Natural killer cell (primary cell): ENCODE results near the gene FOXC2. TPM values are rescaled to one million over a fixed set of nuclear protein-coding genes. Genes with fewer than 3 reads are reported as not detected.

Source experiments
- ATAC-seq, 3 donors: fragments of 150-1000 bp in 2 of 3; fragments of 200-7000 bp in 1 of 3; cut with Tn5 transposase; 1 replicate in 1 of 3; 2 replicates in 2 of 3; pipeline ENCODE4 v1.10.0; 2021; ENCODE audit warnings: mild to moderate bottlenecking in 2 of 3, moderate library complexity in 2 of 3
- DNase-seq, 2 donors: peaks; one replicate each; pipeline versions ENCODE4 v3.0.0 to v3.0.0-alpha.2; 2013 to 2021; ENCODE audit warnings: mixed read lengths in 1 of 2
- H3K27ac ChIP-seq: one replicate; pipeline ENCODE4 v1.5.1; 2013; ENCODE audit warnings: mild to moderate bottlenecking, low read length
- H3K27me3 ChIP-seq: one replicate; pipeline ENCODE4 v1.6.1; 2013; ENCODE audit warnings: low read length; ENCODE audit not compliant: control insufficient read depth, insufficient read depth
- H3K36me3 ChIP-seq: one replicate; pipeline ENCODE4 v1.6.1; 2013; ENCODE audit warnings: low read length; ENCODE audit not compliant: control insufficient read depth, insufficient read depth
- H3K4me1 ChIP-seq: one replicate; pipeline ENCODE4 v1.6.1; 2013; ENCODE audit warnings: low read length; ENCODE audit not compliant: control insufficient read depth, insufficient read depth
- H3K4me3 ChIP-seq: one replicate; pipeline ENCODE4 v1.5.1; 2013; ENCODE audit warnings: low read length
- H3K9me3 ChIP-seq: one replicate; pipeline ENCODE4 v1.6.1; 2013; ENCODE audit warnings: low read length; ENCODE audit not compliant: control insufficient read depth, insufficient read depth
- H3K27ac Mint-ChIP-seq, 2 donors: one replicate each; pipeline ENCODE4 v1.8.0; 2022; ENCODE audit warnings: mild to moderate bottlenecking in 2 of 2, mixed read lengths in 2 of 2, moderate library complexity in 1 of 2
- H3K27me3 Mint-ChIP-seq, 2 donors: one replicate each; pipeline ENCODE4 v1.8.0; 2022; ENCODE audit warnings: low read depth in 2 of 2, mixed read lengths in 2 of 2
- H3K36me3 Mint-ChIP-seq: one replicate; pipeline ENCODE4 v1.8.0; 2022; ENCODE audit warnings: mixed read lengths
- H3K4me1 Mint-ChIP-seq, 2 donors: one replicate each; pipeline ENCODE4 v1.8.0; 2022; ENCODE audit warnings: mixed read lengths in 2 of 2
- H3K4me3 Mint-ChIP-seq: one replicate; pipeline ENCODE4 v1.8.0; 2022; ENCODE audit warnings: mild to moderate bottlenecking, moderate library complexity, mixed read lengths
- H3K9me3 Mint-ChIP-seq, 2 donors: one replicate each; pipeline ENCODE4 v1.8.0; 2022; ENCODE audit warnings: mixed read lengths in 2 of 2
- CTCF ChIP-seq: fragments of 200-600 bp; IDR thresholded peaks from one replicate; pipeline ENCODE4 v1.8.0; 2022; ENCODE audit warnings: antibody characterized with exemption
- WGBS: methylation state at CpG from one replicate; pipeline ENCODE4 v1.1.7; 2013; ENCODE audit warnings: missing lambda C conversion rate; ENCODE audit not compliant: insufficient coverage; 5-methylcytosine and 5-hydroxymethylcytosine counted together
- intact Hi-C: fragments of 100-400 bp; cut with micrococcal nuclease; formaldehyde crosslinking; loops from one replicate; pipeline ENCODE4 v1.14.2; 2022
- total RNA-seq, 4 donors: library from RNA; stranded (reverse); fragments of 120-200 nt in 1 of 4; gene quantifications; one replicate each; pipeline versions ENCODE4 v1.2.3 to v1.2.4, GENCODE V29; 2013 to 2022

FOXC2 gene
- total RNA-seq, 3 donors from 2014 or later (not counting 1 experiment from before 2014, with no cell fraction given), result 0.14 TPM; not detected in 2

GRCh38 chr16:86573646-86574508 is 7.2 kb downstream of the FOXC2 start:
- DNase-seq (no peak), ATAC-seq (no peak)
- WGBS, result 61% methylated on average over 13 of the region's 13 CpGs
- Mint-ChIP-seq H3K36me3 (no peaks in the 10 kb centered on the region), H3K27ac (no peak overlapping the region), H3K27me3 (peaks cover 56 to 63% of the 10 kb centered on the region in 2 donors), H3K4me3 (no peak overlapping the region), H3K9me3 (no peaks in the 10 kb centered on the region), H3K4me1 (peaks cover 5 to 10% of the 10 kb centered on the region in 2 donors)
- Histone ChIP-seq H3K4me1 (peaks cover 12% of the 10 kb centered on the region), H3K27ac (no peak overlapping the region), H3K9me3 (no peaks in the 10 kb centered on the region), H3K27me3 (peaks cover 21% of the 10 kb centered on the region), H3K36me3 (no peaks in the 10 kb centered on the region), H3K4me3 (no peak overlapping the region)
- intact Hi-C loops, result no loop called here
- no peak for TF ChIP-seq CTCF

GRCh38 chr16:86574646-86575045 is 8.0 kb downstream of the FOXC2 start:
- no peak for DNase-seq
- Mint-ChIP-seq H3K9me3 (no peaks in the 10 kb centered on the region), H3K36me3 (no peaks in the 10 kb centered on the region), H3K4me3 (no peak overlapping the region), H3K27ac (no peak overlapping the region), H3K4me1 (peaks cover 5 to 10% of the 10 kb centered on the region in 2 donors), H3K27me3 (peaks cover 55 to 61% of the 10 kb centered on the region in 2 donors)
- Histone ChIP-seq H3K27ac (no peak overlapping the region), H3K27me3 (peaks cover 21% of the 10 kb centered on the region), H3K4me1 (peaks cover 12% of the 10 kb centered on the region), H3K9me3 (no peaks in the 10 kb centered on the region), H3K4me3 (no peak overlapping the region), H3K36me3 (no peaks in the 10 kb centered on the region)
- ATAC-seq, result no peak
- TF ChIP-seq CTCF, result no peak
- intact Hi-C loops, result no loop called here
- WGBS, result 59% methylated on average over 4 of the region's 4 CpGs

GRCh38 chr16:86575095-86575685 is 8.6 kb downstream of the FOXC2 start:
- H3K4me3 Mint-ChIP-seq, result no peak overlapping the region
- Histone ChIP-seq H3K4me1 (peaks cover 12% of the 10 kb centered on the region), H3K9me3 (no peaks in the 10 kb centered on the region), H3K36me3 (no peaks in the 10 kb centered on the region), H3K27me3 (peaks cover 21% of the 10 kb centered on the region), H3K4me3 (no peak overlapping the region), H3K27ac (no peak overlapping the region)
- WGBS, result 84% methylated on average over 17 of the region's 17 CpGs
- intact Hi-C loops, result no loop called here
- H3K4me1 Mint-ChIP-seq, result peaks cover 5 to 10% of the 10 kb centered on the region in 2 donors
- peaks cover 60 to 66% of the 10 kb centered on the region in 2 donors for H3K27me3 Mint-ChIP-seq
- H3K27ac Mint-ChIP-seq, result no peak overlapping the region
- H3K36me3 Mint-ChIP-seq, result no peaks in the 10 kb centered on the region
- ATAC-seq, result no peak
- no peak for TF ChIP-seq CTCF
- DNase-seq, result no peak
- no peaks in the 10 kb centered on the region for H3K9me3 Mint-ChIP-seq
